HTR-8/SVneo (cell line): ENCODE data around the gene TMEM131.
"Not testable (repeated sequence)": the region's sequence is repeated elsewhere in the genome, so short reads cannot be mapped to it uniquely, and the experiment has no call there.

Source experiments
- DNase-seq: peaks from one replicate; pipeline ENCODE4 v3.0.0; 2011; ENCODE audit warnings: low spot score, mixed read lengths; ENCODE audit not compliant: insufficient read length
- FAIRE-seq: peaks from 2 replicates; lab custom pipeline; 2011; peaks lifted over from hg19 to GRCh38; lab: Jason Lieb, UNC

The TMEM131 gene

GRCh38 chr2:97878865-97879264, 116.9 kb downstream of the TMEM131 start:
- DNase-seq, result no peak
- FAIRE-seq, result peak; percentile 13

DNA sequence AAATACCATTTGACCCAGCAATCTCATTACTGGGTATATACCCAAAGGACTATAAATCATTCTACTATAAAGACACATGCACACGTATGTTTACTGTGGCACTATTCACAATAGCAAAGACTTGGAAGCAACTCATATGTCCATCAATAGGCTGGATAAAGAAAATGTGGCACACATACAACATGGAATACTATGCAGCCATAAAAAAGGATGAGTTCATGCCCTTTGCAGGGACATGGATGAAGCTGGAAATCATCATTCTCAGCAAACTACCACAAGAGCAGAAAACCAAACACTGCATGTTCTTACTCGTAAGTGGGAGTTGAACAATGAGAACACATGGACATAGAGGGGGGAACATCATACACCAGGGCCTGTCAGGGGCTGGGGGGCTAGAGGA, 117.4 kb downstream of the TMEM131 start:
- FAIRE-seq, DNase-seq: not testable (repeated sequence)

- no peak for DNase-seq
- peak; percentile 76 for FAIRE-seq
These were observed 124.5 kb downstream of the TMEM131 start for GRCh38 chr2:97871096-97871780.

GRCh38 chr2:97870396-97870843, 125.3 kb downstream of the TMEM131 start:
- peak; percentile 78 for DNase-seq
- peak; percentile 85 for FAIRE-seq

GRCh38 chr2:97869722-97870346, 125.9 kb downstream of the TMEM131 start:
- FAIRE-seq (no peak), DNase-seq (no peak)

GRCh38 chr2:97868986-97869721, 126.6 kb downstream of the TMEM131 start:
- peak; percentile 88 for DNase-seq
- FAIRE-seq, result peak; percentile 98

DNA sequence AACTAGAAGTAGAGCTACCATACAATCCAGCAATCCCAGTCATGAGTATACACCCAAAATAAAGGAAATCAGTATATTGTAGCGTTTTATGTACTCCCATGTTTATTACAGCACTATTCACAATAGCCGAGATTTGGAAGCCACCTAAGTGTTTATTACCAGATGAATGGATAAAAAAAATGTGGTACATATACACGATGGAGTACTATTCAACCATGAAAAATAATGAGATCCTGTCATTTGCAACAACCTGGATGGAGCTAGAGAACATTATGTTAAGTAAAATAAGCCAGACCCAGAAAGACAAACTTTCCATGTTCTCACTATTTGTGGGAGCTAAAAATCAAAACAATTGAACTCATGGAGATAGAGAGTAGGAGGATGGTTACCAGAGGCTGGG, 131.9 kb downstream of the TMEM131 start:
- no peak for FAIRE-seq
- no peak for DNase-seq

DNA sequence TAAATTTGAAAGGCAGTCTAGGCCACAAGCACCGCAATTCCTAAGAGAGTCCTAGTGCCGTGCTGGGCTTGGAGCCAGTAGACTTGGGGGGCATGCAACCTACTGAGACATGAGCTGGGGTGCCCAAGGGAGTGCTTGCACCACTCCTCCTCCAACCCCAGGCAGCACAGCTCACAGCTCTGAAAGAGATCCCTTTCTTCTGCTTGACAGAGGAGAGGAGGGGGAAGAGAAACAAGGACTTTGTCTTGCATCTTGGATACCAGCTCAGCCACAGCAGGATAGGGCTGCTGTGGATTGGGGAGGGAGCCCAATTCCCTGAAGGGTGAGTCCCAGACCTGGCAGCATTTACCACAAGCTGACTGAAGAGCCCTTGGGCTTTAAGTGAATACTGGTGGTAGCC, 134.6 kb downstream of the TMEM131 start:
- FAIRE-seq (no peak), DNase-seq (no peak)

GRCh38 chr2:97858442-97858841, 137.3 kb downstream of the TMEM131 start:
- DNase-seq, result no peak
- no peak for FAIRE-seq

GRCh38 chr2:97857553-97857952, 138.2 kb downstream of the TMEM131 start:
- FAIRE-seq (no peak), DNase-seq (no peak)

- DNase-seq, FAIRE-seq: not testable (repeated sequence)
These were observed 142.7 kb downstream of the TMEM131 start for GRCh38 chr2:97853057-97853456.

DNA sequence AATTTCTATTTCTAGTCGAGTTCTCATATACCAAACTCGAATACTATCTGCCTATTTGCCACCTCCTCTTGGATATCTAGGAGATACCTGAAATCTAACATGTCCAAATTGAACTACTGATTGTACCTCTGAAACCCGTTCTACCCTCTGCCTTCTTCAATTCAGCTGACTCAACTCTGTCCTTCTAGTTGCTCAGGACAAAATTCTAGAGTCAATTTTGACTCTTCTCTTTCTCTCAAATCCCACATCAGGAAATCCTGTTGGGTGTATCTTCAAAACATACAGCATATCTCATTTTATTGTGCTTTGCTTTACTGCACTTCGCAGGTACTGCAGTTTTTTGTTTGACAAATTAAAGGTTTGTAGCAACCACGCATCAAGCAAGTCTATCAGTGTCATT, 144.6 kb downstream of the TMEM131 start:
- FAIRE-seq (no peak), DNase-seq (no peak)

DNA sequence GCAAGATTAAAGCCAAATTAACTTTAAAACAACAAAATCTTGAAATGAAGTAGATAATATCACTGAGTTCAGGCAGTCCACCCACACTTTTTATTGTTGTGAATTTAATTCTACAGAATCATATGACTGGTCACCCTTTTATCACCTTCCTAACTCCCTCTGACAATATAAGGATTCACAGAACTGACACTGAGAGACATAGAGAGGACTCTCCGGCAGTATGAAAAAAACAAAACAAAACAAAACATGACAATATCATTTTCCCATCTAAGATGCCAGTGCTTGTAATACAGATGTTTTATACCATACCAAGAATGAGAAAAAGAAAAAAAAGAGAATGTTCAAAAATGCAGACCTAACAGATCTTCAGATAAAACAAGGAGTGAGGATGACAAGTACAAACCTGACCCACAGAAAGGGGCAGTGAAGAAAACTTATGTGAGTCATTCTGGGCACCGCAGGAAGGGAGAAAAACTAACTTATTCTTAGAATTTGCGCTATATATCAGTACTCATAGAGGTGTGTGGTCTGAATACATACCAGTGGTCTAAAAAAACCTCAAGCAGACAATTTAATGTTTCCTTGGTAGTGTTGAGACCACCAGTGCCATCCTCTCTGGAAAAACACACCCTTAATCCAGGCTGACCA, 145.7 kb downstream of the TMEM131 start:
- FAIRE-seq (no peak), DNase-seq (no peak)

DNA sequence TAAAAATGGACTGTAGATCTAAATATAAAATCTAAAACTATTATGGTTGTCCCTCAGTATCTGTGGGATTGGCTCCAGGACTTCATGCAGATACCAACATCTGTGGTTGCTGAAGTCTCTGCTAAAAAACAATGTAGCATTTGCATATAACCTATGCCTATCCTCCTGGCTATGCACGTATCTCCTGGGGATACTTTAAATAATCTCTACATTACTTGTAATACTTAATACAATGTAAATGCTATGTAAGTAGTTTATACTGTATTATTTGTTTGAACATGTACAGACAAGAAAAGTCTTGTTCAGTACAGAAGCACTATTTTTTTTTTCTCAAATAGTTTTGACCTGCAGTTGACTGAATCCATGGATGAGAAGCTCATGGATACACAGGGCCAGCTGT, 147.4 kb downstream of the TMEM131 start:
- DNase-seq (no peak), FAIRE-seq (no peak)

DNA sequence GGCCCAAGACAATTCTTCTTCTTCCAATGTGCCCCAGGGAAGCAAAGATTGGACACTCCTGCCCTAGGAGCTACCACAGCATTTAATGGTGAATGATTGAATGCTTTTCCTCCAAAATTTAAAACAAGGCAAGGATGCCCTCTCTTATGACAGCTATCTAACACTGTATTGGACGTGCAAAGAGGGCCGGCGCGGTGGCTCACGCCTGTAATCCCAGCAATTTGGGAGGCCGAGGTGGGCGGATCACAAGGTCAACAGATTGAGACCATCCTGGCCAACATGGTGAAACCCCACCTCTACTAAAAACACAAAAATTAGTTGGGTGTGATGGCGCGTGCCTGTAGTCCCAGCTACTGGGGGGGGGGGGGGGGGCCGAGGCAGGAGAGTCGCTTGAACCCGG, 149.0 kb downstream of the TMEM131 start:
- not testable (repeated sequence) for FAIRE-seq, DNase-seq

DNA sequence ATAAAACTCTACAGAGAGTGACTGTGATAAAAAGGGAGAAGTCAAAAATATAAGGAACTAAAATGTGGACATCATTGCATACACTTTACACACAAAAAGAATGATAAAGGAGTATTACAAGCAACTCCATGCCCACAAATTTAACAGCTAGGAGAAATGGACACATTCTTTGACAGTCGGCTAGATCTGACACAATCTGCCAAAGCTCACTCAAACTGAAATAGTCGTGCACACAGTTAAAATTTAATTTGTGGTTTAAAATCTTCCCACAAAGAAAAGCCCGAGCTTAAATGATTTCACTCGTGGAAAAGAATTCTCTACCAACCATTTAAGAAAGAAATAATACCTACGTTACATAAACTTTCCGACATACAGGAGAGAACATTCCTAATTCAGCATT, 149.9 kb downstream of the TMEM131 start:
- no peak for DNase-seq
- no peak for FAIRE-seq

DNA sequence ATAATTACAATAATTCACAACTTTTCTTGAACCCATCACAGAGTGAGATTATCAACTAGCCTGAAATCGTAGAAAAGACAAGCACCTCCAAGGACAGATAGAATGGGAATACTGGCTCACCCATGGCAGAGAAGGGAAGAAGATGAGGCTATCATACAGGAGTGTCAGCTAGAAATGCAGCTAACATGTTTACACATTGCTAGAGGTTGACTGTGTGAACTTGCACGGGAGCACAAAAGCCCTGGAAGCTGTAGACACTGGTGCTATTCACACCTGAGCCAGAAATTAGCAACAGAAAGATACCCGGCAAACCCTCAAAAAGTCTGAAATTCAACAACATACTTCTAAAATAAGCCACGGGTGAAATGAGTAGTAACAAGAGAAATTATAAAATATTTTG, 150.6 kb downstream of the TMEM131 start:
- no peak for DNase-seq
- no peak for FAIRE-seq

DNA sequence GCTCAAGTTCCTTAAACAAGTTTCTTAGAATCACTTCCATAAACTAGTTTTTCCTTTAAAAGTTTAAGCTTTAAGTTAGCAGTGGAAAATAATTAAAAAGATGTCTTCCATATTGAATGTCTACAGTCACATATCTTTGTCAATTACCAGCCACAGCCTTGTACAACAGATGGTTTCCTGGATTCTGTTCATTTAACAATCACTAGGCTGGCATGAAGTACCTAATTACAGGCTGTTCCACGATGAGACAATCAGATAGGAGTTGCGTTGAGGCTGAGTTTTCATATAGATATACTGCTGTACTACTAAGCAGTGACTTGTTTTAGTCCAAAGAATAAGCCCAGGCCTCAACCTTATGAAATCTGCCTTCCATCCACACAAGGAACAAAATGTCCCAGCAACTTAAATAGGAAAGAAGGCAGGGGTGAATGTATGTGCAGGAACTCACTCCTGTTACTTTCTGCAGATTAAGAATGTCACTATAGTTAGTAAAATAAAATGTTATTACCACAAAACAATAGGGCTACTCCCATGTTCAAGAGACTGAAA, 151.4 kb downstream of the TMEM131 start:
- FAIRE-seq (peak; percentile 70), DNase-seq (no peak)

GRCh38 chr2:97840198-97840597, 155.6 kb downstream of the TMEM131 start:
- DNase-seq, result no peak
- FAIRE-seq, result no peak

GRCh38 chr2:97834610-97835009, 161.1 kb downstream of the TMEM131 start:
- no peak for DNase-seq
- no peak for FAIRE-seq
